SKM-1 treated with dmso at 0.1 percent for 144 hours (cell line): Measurements from ENCODE around the gene MRPL14.

Source experiments
- DNase-seq: peaks from one replicate; lab custom pipeline; 2025; ENCODE audit not compliant: unreplicated experiment; lab: John Stamatoyannopoulos, UW

Gene MRPL14

DNA sequence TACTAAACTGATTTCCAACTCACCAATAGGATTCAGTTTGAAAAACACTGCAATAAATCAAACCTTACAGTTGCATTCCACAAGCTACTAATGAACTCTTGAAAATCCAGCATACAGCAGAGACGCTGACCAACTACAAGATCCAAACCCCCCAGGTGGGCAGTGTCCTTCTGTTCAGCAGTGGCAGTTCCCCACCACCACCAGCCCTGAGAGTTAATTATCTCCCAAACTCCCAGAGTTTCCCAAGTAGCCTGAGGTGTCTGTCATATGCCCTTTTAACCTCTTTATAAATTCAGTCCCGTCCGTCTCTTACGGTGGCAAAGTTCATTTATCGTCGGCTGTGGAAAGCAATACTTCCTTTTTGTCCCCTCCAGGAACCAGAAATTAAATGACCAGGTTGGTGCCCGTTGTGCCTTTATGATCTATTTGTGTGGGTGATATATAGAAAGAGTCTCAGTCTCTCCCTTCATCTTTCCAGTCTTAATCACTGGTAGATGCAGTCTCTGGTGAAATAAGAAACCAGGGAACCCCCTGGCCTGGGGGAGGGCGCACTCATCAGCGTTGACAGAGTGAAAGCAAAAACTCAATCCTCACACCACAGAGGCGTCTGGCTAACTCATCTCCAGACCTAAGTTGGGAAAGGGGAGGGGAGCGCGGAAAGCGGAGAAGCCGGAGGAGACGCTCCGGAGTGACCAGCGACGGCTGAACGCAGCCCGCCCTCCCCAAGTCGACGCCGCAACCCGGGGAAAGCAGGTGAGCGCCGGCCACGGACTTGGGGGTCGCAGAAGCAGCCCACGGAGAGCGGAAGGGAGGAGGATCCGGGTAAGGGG is 717 bp downstream of the MRPL14 start:
- DNase-seq: peak; percentile 33

DNA sequence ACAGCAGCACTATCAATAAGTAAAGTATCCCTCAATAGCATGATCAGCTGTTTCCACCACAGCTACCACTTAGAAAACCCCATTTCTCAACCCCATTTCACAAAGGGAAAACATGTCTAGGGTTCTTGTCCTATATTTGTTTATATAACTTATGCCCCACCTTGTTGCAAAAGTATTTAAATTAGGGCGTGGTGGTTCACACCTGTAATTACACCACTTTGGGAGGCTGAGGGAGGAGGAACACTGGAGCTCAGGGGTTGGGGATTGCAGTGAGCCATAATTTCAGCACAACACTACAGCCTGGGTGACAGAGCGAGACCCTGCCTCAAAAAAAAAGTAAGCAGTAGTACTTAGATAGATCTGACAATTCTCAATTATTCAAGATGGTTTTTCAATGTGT is 3.7 kb downstream of the MRPL14 start:
- no peak for DNase-seq

DNA sequence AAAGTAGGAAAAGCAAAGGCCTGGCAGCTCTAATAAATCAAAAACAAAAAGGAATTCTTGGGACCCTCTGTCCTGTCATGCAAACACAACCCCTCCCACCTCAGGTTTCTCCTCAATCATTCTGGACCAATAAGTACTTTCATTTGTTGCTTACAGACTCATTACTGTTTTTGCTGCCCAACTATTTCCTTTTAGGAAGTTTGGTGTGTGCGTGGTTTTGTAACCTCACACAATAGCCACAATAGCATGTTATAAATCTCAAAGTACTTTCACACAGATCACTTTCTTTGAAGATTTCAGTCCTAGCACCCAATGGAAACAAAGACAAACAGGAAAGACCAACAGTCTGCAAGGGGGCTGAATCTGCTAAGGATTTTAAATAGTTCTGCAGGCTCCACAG is 4.5 kb downstream of the MRPL14 start:
- no peak for DNase-seq

DNA sequence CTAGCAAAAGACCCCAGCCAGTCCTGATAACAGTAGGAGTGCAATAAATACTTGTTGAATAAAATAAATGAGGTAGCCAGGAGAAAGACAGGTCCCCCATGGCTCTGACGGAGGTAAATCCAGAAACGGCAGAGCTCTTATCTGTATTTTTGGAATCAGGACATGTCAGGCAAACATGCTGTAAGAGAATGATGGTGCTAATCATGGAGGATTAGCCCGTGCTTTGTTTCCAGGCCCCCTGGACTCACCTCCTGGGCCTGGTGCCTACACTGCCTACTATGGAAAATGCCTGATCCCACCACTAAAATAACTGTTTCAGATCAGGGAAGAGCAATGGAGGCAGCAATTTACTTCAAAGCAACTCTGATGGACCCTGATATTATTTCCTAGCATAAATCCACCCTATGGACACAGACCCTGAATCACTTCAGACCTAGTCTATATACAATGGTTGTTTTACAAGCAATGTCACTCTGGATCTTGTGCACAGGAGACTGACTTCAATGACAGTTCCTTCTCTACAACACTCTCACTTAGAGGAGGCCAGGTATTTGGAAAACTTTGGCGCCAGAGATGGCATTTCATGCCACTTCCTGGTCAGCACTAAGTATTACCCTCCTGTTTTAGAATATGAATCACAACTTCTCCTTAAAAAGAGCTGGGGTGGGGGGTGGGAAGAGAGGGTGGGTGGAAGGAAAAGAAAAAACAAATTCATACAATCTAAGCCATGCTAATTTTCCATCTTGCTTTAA is 6.4 kb downstream of the MRPL14 start:
- no peak for DNase-seq

DNA sequence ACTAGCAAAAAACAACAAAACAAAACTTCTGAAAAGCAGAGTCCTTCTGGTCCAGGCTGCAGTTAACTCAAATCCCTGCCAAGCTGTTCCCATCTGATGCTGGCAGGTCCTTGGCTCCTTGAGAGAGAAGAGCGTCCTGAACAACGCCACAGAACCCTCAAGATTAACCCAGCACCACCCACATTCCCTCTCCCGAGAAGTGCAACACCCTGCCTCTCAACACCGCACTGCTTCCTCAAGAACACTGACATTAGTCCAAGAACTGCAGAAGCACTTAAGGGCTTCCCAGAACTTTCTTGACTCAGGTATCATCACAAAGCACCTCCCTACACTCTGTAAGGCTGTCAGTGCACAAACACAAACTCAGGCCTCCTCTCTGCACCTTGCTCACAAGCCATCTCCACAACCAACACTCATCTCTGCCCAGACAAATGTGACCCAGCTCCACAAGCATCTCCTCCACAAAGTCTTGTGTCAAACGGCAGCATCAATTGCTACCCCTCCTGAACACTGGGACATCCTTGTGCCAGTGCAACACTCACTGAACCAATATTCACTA is 7.5 kb downstream of the MRPL14 start:
- DNase-seq: no peak

DNA sequence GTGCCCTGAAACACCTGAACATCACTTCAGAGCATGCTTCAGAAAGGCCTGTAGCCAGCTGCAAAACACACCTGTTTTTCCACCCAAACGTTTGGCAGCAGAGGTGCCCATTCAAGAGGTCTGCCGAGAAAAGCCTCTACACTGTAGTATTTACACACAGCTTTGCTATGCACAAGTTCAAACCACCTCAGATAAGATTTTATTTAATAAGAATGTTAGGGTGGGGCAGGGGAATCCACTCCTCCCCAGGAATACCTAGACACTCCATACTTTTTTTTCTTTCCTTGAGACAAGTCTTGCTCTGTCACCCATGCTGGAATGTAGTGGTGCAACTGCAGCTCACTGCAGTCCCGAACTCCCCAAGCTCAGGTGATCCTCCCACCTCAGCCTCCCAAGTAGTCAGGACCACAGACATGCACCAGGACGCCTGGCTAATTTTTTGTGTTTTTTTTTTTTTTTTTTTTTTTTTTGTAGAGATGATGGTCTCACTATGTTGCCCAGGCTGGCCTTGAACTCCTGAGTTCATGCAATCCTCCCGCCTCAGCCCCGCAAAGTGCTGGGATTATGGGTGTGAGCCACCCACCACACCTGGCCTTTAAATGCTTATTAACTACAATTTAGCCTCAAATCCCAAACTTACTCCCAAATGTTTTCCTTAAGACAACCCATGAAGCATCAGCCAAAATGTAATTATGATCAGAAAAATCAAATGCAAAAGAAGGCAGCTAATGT is 9.7 kb downstream of the MRPL14 start:
- no peak for DNase-seq

DNA sequence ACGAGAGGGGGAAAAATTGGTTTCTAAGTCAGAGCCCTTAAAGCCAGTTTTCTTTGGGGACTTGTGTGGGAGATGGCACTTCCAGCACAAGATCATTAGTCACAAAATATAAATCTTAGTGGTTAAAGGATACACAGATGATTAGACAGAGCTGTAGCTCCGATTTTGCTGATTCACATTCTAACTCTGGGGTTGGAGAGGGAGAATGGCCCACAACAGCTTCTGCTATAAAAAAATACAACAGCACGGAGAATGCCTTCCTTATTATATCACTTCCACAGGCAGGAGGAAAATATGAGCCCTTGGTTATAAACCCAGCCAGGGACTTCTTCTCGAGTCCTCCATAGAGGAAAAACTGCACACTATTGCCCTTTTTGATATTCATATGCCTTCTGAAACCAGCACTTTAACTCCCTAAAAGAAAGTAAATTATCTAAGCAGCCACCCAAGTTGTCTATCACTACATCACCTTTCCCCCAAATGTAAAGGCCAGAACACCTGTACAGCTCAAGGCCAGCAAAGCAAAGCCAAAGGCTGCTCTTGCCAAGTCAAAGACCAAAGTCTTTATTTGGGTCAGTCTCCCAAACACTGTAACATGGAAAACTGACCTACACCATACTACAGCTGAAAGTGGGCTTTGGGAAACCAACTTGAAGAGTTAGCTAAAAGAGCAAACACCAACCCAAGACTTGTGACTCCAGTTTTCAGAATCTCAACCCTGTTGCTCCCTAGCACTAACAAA is 10.4 kb downstream of the MRPL14 start:
- no peak for DNase-seq

DNA sequence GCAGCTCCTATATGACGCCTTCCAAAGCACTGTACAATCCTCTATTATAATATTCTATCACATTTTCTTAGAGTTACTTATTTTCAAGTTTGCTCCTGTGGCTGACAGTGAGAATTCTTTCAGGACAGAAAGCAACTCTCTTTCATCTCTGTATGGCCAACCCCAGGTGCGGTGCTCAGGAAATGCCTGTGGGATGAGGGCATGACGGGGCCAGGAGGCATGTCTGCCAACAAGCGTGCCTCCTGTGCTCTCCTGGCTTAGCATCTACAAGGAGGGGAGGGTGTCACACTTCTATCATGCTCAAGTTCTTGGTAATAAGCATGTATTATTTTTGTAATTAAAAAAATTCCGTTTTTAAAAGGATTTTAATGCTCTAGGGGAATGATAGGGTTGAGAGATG is 11.4 kb downstream of the MRPL14 start:
- DNase-seq: no peak

DNA sequence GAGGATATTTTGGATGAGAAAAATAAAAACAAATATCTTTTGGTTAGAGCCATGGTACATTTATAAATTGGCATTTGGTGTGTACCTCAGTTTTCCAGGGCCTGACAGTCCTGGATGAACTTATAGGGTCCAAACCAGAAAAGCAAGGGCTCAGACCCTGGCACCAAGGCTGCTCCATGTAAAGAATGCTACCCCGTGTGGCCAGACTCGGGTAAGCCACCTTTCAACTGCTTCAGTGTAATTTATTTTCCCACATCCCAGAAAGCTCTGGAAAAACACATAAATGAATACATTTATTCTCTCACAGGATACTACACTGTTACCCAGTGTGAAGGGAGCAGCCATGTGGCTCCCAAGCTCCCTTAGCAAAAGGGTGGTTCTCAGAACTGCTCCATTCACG is 13.8 kb downstream of the MRPL14 start:
- no peak for DNase-seq

DNA sequence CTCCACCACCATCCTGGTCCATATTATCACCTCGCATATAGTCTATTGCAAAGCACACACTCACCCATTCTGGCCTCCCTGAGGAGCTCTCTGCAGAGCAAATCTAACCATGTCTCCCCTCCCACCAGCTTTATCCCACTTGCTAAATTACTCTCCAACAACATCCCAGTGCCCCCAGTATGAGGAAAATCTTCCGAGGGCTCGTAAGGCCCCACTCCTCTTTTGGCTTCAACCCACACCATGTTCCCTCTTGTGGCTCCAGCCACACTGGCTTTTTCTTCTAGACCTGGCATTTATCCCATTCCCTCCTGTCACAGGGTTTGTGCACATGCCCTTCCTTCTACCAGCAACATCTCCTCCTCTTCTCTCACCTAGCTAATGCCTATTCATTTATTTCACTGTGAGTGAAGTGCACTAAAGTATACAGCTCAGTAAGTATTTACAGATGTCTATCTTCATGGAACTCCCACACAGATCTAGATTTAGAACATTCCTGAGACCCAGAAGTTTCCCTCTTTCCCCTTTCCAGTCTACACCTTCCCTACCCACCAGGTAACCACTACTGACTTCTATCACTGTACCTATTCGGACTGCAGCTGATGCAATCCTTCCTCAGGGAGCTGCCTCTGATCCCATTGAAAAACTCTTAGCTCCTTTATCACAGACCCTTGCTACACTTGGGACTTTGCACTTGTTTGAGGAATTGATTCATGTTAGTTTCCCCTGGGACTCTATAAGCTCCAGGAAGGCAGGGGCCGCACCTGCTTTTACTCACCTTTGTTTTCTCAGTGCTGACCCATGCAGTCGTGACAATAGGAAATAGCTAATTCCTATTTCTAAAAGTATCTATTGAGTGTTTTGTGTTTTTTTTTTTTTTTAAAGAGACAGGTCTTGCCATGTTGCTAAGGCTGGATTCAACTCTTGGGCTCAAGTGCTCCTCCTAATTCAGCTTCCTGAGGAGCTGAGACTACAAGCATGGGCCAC is 15.5 kb downstream of the MRPL14 start:
- no peak for DNase-seq

DNA sequence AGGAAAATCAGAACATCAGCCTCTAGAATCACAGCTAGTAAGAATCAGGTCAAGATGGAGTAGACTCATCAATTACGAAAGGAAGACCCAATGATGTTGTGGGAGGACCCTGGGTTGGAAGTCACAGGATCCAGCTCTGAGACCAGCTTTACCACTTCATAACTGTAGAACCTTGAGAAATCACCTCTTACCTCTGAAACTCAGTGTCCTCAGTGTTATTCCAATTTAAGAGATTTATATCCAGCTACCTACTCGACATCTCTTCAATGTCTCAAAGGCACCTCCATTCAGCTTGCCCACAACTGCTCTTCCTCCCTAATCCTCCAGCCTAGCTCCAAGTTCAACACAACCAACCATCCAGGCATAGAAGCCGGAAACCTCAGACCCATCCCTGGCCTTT is 16.3 kb downstream of the MRPL14 start:
- no peak for DNase-seq

DNA sequence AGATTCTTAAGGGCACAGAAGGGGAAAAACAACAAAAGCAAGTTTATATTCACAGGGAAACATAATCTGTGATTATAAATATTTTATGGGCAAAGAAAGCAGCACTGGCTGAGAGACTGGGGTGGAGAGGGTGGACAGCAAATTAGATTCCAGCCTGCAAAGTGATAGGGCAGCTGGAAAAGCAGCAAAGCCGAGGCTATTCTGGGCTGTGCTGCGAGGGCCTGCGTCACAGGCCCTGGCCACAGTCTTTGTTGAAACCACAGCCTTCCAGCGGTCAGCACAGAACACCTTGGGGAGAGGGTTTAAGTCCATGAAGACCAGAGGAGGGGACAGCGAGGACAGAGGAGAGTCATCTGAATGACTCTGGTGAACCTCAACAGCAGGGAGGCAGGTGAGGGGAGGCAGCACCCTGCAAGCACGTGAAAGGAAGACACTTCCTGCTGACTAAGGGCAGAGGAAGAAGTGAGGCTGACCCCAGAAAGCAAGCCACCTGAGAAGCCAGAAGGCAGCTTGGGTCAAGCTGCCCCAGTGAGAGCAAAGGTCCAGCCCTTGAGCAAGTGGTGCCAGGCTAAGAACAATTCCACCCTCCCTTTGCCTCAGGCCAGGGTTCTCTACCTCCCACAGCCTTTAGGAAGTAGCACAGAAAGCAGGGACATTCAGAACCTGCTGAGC is 17.1 kb downstream of the MRPL14 start:
- no peak for DNase-seq

DNA sequence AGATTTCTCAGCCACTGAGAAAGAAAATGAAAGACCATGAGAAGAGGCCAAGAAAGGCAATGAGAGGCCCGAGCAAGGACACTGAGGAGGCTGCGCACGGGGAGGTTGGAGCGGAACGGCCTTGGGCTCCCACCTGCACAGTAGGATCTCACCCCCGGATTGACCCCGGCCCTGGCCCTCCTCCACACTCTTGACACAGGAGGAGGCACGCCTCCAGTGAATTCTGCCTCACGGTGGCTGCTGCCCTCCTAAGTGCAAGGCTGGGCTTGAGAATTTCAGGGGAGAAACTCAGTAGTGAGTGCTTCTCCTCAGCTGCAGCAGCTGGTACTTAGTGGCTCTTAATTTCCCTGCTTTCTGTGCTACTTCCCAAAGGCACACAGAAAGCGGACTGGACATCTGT is 18.0 kb downstream of the MRPL14 start:
- no peak for DNase-seq

DNA sequence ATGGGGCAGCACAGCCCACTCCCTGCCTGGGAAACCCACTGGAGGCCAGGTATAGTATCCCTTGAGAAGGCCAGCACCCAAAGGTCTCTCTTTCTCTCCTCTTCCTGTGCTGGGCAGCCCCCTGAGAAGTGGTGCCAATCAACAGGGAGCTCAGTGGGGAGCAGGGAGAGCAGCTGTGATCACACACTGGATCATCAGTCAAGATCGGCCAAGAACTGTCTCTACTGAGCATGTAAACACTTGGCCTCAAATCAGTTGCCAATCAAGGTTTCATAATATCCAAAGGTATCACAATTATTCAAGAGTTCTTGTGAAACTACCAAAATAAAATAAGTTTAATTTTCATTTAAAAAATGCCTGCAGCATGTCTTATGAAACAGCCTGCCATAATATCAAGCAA is 18.8 kb downstream of the MRPL14 start:
- no peak for DNase-seq

DNA sequence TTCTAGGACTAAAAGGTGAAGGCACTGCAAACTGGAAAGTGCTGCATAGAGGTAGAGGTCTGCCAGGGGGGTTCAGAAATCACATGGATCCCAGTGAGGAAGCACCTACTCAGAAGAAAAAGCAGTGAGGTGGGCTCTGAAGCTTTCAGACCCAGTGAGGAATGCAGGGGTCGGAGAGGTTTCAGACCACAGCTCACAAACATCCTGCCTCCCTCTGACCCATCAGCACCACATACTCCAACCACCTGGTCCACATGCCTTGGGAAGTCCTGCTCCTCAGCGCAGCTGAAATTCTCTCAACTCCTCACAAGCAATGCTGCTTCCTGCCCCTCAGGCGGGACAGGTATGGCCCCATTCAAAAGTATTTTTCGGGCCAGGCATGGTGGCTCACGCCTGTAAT is 20.2 kb downstream of the MRPL14 start:
- no peak for DNase-seq

DNA sequence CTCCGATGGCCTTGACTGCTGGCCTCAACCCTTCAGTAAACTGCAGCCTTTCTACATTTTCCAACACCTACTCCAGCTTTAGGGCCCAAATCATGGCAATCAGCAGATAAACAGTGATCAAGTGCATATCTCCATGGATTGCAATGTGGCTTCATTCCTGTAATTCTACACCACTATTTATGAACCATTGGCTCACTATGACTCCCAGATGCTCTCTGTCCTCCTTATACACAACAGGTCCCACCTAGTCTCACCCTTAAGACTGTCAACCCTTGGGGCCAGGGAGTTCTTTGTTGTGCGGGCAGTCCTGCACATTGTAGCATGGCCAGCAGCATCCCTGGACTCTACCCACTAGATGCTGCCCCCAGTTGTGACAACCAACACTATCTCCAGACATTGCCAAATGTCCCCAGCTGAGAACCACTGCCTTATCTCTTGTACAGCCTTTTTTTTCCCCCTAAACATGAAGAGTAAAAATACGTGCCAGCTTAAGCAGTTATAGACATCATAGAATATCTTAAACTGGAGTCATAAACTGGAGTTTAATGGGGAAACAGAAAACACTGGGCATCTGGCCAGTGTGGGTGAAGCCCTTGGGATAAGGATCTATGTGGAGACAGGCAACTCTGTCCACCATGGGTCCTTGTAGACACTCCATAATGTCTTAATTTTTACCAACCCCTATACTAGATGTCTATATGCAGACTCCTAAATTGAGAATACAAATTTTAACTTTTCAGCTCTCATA is 21.1 kb downstream of the MRPL14 start:
- no peak for DNase-seq

DNA sequence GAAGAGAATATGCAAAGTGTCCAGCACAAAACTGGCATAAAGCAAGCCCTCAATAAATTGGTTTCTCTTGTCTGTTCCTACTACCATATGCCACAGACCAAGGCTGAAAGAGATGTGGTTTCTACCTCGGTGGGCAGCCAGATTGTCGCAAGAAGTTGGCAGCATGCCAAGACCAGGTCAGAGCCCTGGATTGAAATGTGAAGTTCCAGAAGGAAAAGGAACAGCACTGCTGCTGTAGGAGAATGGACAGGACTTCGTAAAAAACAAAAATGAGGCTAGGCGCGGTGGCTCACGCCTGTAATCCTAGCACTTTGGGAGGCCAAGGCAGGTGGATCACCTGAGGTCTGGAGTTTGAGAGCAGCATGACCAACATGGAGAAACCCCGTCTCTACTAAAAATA is 22.1 kb downstream of the MRPL14 start:
- no peak for DNase-seq

DNA sequence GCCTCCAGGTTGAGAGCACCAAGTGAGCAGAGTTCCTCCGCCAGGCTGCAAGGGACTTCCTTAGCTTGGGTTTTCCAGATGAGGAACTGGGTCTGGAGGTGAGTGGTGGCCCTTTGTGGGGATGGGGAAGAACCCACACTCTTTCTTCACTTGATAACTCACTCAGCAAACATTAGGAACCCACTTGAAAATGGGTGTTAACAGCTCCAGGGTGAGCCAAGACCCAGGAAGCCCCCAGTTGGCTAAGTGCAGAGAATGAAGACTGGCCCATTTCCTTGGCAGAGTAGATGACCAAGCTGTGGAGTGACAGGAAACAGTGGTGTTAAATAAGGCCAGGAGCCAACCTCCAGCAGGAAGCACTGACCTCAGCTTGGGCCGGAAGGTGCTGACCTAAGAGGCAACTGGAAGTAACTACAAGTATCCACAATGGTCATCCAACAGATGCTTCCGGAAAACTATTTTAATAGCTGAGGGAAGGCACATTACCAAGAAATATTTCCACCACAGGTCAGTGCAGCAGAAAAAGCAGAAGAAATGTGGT is 22.7 kb downstream of the MRPL14 start:
- peak; percentile 15 for DNase-seq
